ENCODE data around the gene LINS1.

GRCh38 chr15:100627789-100628395 is 25.9 kb upstream of the LINS1 start:
- TF ChIP-seq YY1 (IDR thresholded peaks at IDR 0.05; ENCODE audit: insufficient read depth, insufficient read length): no peak
- TF ChIP-seq SUZ12 (IDR thresholded peaks at IDR 0.05; ENCODE audit: extremely low read depth, insufficient read depth, insufficient read length): no peak
- TF ChIP-seq ZNF274 (IDR thresholded peaks at IDR 0.05; ENCODE audit: low read depth, low read length): no peak
